Fibroblast of the aortic adventitia (primary cell): ENCODE measurements around the gene ERO1B. TPM values are rescaled to one million over a fixed set of nuclear protein-coding genes. Genes with fewer than 3 reads are reported as not detected.
"Not testable (repeated sequence)": the region's sequence is repeated elsewhere in the genome, so short reads cannot be mapped to it uniquely, and the experiment has no call there.

ENCODE experiments used
- DNase-seq: peaks from one replicate; pipeline ENCODE4 v3.0.0-alpha.2; 2010; ENCODE audit warnings: low read depth
- H3K4me3 ChIP-seq: 2 replicates; pipeline ENCODE4 v1.5.1; 2011; ENCODE audit warnings: low read depth, mild to moderate bottlenecking, control low read depth, low read length, moderate library complexity
- total RNA-seq: library from RNA; depleted of rRNA; stranded (reverse); fragments of >200 nt; gene quantifications from 2 replicates; pipeline ENCODE4 v1.2.3, GENCODE V29; 2012; ENCODE audit warnings: low replicate concordance
- TF ChIP-seq, protein P1 (sequence below): IDR thresholded peaks from 2 replicates; pipeline ENCODE4 v1.5.1; 2011; ENCODE audit warnings: mild to moderate bottlenecking, low read length, control low read depth, inconsistent platforms; ENCODE audit not compliant: insufficient read depth

ERO1B gene, protein sequence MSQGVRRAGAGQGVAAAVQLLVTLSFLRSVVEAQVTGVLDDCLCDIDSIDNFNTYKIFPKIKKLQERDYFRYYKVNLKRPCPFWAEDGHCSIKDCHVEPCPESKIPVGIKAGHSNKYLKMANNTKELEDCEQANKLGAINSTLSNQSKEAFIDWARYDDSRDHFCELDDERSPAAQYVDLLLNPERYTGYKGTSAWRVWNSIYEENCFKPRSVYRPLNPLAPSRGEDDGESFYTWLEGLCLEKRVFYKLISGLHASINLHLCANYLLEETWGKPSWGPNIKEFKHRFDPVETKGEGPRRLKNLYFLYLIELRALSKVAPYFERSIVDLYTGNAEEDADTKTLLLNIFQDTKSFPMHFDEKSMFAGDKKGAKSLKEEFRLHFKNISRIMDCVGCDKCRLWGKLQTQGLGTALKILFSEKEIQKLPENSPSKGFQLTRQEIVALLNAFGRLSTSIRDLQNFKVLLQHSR
- 1.4 and 1.5 TPM in 2 replicates for total RNA-seq

- TF ChIP-seq, protein P1, sequence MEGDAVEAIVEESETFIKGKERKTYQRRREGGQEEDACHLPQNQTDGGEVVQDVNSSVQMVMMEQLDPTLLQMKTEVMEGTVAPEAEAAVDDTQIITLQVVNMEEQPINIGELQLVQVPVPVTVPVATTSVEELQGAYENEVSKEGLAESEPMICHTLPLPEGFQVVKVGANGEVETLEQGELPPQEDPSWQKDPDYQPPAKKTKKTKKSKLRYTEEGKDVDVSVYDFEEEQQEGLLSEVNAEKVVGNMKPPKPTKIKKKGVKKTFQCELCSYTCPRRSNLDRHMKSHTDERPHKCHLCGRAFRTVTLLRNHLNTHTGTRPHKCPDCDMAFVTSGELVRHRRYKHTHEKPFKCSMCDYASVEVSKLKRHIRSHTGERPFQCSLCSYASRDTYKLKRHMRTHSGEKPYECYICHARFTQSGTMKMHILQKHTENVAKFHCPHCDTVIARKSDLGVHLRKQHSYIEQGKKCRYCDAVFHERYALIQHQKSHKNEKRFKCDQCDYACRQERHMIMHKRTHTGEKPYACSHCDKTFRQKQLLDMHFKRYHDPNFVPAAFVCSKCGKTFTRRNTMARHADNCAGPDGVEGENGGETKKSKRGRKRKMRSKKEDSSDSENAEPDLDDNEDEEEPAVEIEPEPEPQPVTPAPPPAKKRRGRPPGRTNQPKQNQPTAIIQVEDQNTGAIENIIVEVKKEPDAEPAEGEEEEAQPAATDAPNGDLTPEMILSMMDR = no peak
- DNase-seq = peak; percentile 88
Measured at GRCh38 chr1:236281654-236282424, at the start of gene ERO1B. TSS of gene ERO1B (minus strand) at chr1:236281958. CDS start at chr1:236281783, 175 bp downstream.

DNA sequence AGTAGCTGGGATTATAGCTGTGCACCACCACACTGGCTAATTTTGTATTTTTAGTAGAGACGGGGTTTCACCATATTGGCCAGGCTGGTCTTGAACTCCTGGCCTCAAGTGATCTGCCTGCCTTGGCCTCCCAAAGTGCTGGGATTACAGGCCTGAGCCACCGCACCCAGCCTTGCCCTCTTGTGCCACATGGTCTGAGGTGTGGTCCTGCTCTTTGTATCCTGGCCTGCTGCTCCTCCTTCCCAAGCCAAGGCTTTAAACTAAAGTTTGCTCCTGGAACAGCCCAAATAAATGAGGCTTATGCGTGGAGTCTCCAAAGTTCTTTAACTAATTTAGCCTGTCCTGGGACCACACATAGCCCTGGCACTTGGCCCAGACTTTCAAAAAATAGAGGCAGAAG, 49.7 kb upstream of the ERO1B start:
- not testable (repeated sequence) for H3K4me3 ChIP-seq, DNase-seq

More at GRCh38 chr1:236281654-236282424, at the start of gene ERO1B:
- H3K4me3 ChIP-seq = peak within 1 kb of the TSS; percentile 80

- TF ChIP-seq, protein P1 = no peak
- DNase-seq = no peak
- no peak overlapping the region for H3K4me3 ChIP-seq
Measured at GRCh38 chr1:236326432-236326831, 44.7 kb upstream of the ERO1B start.

- no peak overlapping the region for H3K4me3 ChIP-seq
- TF ChIP-seq, protein P1 = no peak
- no peak for DNase-seq
Measured at GRCh38 chr1:236325567-236325966, 43.8 kb upstream of the ERO1B start.

DNA sequence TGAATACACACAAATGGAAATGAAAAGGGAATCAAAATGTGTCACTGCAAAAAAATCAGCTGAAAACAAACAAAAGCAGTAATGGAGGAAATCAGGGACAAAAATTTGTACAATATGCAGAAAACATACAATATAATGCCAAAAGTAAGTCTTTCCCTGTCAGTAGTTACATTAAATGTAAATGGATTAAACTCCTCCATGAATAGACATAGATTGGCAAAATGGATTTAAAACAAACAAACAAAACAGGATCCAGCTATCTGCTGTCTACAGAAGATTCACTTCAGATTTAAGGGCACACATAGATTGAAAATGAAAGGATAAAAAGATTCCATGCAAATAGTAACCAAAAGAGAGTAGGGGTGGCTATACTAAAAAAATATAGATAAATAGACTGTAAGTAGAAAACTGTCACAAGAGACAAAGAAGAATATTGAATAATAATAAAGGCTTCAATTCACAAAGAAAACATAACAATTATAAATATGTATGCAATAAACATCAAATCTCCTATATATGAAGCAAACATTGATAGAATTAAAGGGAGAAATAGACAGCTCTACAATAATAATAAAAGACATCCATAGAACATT, 42.2 kb upstream of the ERO1B start:
- no peak overlapping the region for H3K4me3 ChIP-seq
- DNase-seq = no peak
- TF ChIP-seq, protein P1 = no peak

DNA sequence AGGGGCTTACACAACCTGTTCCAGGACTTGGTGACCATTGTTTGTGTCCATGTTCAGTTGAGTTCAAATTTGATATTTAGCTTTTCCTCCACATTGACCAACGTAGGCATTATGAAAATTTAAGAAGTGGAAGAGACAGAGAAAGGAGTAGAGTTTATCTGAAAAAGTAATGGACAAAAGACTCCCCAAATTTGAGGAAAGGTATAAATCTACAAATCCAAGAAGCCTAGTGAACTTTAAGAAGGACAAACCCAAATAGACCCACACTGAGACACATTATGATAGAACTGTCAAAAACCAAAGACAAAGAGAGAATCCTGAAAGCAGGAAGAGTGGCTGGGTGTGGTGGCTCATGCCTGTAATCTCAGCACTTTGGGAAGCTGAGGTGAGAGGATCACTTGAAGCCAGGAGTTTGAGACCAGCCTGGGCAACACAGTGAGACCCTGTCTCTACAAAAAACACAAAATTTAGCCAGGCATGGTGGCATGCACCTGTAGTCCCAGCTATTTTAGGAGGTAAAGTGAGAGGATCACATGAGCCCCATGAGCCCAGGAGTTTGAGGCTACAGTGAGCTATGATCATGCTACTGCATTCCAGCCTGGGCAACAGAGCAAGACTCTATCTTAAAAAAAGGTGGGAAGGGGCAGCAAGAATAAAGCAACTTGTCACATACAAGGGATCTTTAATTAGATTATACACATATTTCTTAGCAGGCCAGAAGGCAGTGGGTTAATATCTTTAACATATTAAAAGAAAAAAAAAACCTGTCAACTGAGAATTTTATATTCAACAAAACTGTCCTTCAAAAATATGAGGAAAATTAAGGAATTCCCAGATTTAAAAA, 41.0 kb upstream of the ERO1B start:
- no peak overlapping the region for H3K4me3 ChIP-seq
- DNase-seq = no peak
- TF ChIP-seq, protein P1 = no peak
